Activated T-helper 1 cell treated with anti-CD3 and anti-CD28 coated beads, Interleukin-12 subunit alpha, Interleukin-12 subunit beta, Interleukin-2, Interleukin-4 antibody, amounts not matched to agents 30 ng/mL and 10 ng/mL and 1 ng/mL, durations not matched to agents 14 hours and 24 hours and 36 hours (primary cell): ENCODE measurements around the gene ABCE1. TPM values are rescaled to one million over a fixed set of nuclear protein-coding genes. Genes with fewer than 3 reads are reported as not detected.

ENCODE experiments used
- DNase-seq: peaks from one replicate; pipeline ENCODE4 v3.0.0; 2021; ENCODE audit warnings: low spot score
- H3K27ac Mint-ChIP-seq: one replicate; pipeline ENCODE4 v1.8.0; 2021; ENCODE audit warnings: mild to moderate bottlenecking, mixed read lengths
- H3K27me3 Mint-ChIP-seq: one replicate; pipeline ENCODE4 v1.8.0; 2022; ENCODE audit warnings: mild to moderate bottlenecking, moderate library complexity, mixed read lengths; ENCODE audit not compliant: insufficient read depth
- H3K36me3 Mint-ChIP-seq: one replicate; pipeline ENCODE4 v1.8.0; 2021; ENCODE audit warnings: low read depth, mixed read lengths
- H3K4me1 Mint-ChIP-seq: one replicate; pipeline ENCODE4 v1.8.0; 2021; ENCODE audit warnings: low read depth, mixed read lengths
- H3K4me3 Mint-ChIP-seq: one replicate; pipeline ENCODE4 v1.8.0; 2021; ENCODE audit warnings: mild to moderate bottlenecking, moderate library complexity, mixed read lengths
- H3K9me3 Mint-ChIP-seq: one replicate; pipeline ENCODE4 v1.8.0; 2021; ENCODE audit warnings: mixed read lengths
- intact Hi-C: fragments of 100-400 bp; cut with micrococcal nuclease; formaldehyde crosslinking; loops from one replicate; pipeline ENCODE4 v1.15.1; 2024
- total RNA-seq: library from RNA; stranded (reverse); gene quantifications from 2 replicates; pipeline ENCODE4 v1.2.3, GENCODE V29; 2022

Gene ABCE1
- total RNA-seq, 1 donor from 2014 or later = 155 TPM

DNA sequence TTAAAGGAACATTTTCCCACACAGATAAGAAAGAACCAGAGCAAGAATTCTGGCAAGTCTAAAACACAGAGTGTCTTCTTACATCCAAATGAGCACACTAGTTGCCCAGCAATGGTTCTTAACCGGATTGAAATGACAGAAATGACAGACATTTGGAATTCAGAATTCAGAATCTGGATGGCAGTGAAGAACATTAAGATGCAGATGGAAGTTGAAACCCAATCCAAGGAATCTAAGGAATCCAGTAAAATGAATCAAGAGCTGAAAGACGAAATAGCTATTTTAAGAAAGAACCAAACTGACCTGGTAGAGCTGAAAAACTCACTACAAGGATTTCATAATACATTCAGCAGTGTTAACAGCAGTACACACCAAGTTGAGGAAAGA is 21.6 kb upstream of the ABCE1 start:
- Mint-ChIP-seq H3K4me1 (peaks cover 38% of the 10 kb centered on the region), H3K27ac (peak overlapping the region; percentile 70), H3K4me3 (peak overlapping the region; percentile 41), H3K9me3 (peaks cover 17% of the 10 kb centered on the region), H3K36me3 (peaks cover 36% of the 10 kb centered on the region), H3K27me3 (no peaks in the 10 kb centered on the region)
- intact Hi-C loops = no loop called here
- DNase-seq = no peak

- H3K27me3 Mint-ChIP-seq = no peaks in the 10 kb centered on the region
- DNase-seq = no peak
- H3K4me3 Mint-ChIP-seq = no peak overlapping the region
- H3K27ac Mint-ChIP-seq = no peak overlapping the region
- peaks cover 17% of the 10 kb centered on the region for H3K9me3 Mint-ChIP-seq
- H3K4me1 Mint-ChIP-seq = peaks cover 25% of the 10 kb centered on the region
- H3K36me3 Mint-ChIP-seq = peaks cover 43% of the 10 kb centered on the region
- intact Hi-C loops = no loop called here
Measured at GRCh38 chr4:145081756-145082155, 16.4 kb upstream of the ABCE1 start.

- Mint-ChIP-seq H3K36me3 (peaks cover 35% of the 10 kb centered on the region), H3K9me3 (no peaks in the 10 kb centered on the region), H3K4me1 (peaks cover 23% of the 10 kb centered on the region), H3K27ac (no peak overlapping the region), H3K4me3 (no peak overlapping the region), H3K27me3 (no peaks in the 10 kb centered on the region)
- DNase-seq = no peak
- intact Hi-C loops = no loop called here
Measured at GRCh38 chr4:145083891-145084605, 14.1 kb upstream of the ABCE1 start.

DNA sequence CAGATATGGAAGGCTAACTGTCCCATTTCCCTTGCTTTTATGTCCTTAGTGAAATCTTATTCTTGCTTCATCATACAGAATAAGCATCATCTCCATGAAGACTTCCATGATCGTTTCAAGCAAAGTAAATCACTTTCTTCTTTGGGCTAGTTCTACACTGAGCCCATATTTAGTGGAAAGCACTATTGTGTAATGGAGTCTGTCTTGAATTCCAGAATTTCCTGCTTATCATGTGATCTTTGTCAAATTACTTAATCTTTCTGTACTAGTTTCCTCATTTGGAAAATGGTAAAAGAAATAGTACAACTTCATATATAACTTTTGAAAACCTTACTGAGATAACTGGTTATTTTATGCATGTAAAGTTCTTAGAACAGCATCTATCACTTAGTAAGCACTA is 7.7 kb upstream of the ABCE1 start:
- H3K27me3 Mint-ChIP-seq = no peaks in the 10 kb centered on the region
- intact Hi-C loops = loop anchor here (10.0 kb wide), 1 partner anchor 1364 kb away; no protein-coding TSS in a partner anchor
- H3K27ac Mint-ChIP-seq = no peak overlapping the region
- peaks cover 59% of the 10 kb centered on the region for H3K36me3 Mint-ChIP-seq
- H3K4me3 Mint-ChIP-seq = no peak overlapping the region
- peaks cover 27% of the 10 kb centered on the region for H3K4me1 Mint-ChIP-seq
- no peak for DNase-seq
- peaks cover 19% of the 10 kb centered on the region for H3K9me3 Mint-ChIP-seq

DNA sequence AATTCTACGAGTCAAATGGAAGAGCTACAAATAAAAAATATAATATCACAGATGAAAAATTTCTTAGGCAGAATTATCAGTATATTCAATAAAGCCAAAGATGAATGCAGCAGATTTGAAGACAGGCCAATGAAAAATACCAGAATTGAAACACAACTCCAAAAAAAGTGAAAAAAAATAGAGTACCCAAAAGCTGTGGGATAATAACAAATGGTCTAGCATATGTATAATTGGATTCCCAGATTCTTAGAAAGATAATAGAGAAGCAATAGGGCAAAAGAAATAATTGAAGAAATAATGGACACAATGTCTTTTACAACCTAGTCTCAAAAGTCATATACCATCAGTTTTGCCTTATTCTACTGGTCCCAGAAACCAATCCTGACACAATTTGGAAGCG is 4.5 kb upstream of the ABCE1 start:
- H3K4me3 Mint-ChIP-seq = no peak overlapping the region
- H3K36me3 Mint-ChIP-seq = peaks cover 49% of the 10 kb centered on the region
- no peaks in the 10 kb centered on the region for H3K27me3 Mint-ChIP-seq
- H3K27ac Mint-ChIP-seq = no peak overlapping the region
- peaks cover 19% of the 10 kb centered on the region for H3K9me3 Mint-ChIP-seq
- intact Hi-C loops = loop anchor here (10.0 kb wide), 1 partner anchor 1361 kb away; no protein-coding TSS in a partner anchor
- peaks cover 30% of the 10 kb centered on the region for H3K4me1 Mint-ChIP-seq
- no peak for DNase-seq

GRCh38 chr4:145097331-145097820 is 735 bp upstream of the ABCE1 start:
- Mint-ChIP-seq H3K27ac (peak overlapping the region; percentile 100), H3K4me3 (peak overlapping the region; percentile 92), H3K4me1 (peaks cover 27% of the 10 kb centered on the region), H3K9me3 (peaks cover 19% of the 10 kb centered on the region), H3K27me3 (no peaks in the 10 kb centered on the region), H3K36me3 (peaks cover 41% of the 10 kb centered on the region)
- intact Hi-C loops = loop anchor here (1.0 to 10.0 kb wide), 3 partner anchors 923 to 1910 kb away; no protein-coding TSS in a partner anchor
- no peak for DNase-seq

GRCh38 chr4:145098675-145099037 is 545 bp downstream of the ABCE1 start:
- peak; percentile 37 for DNase-seq
- intact Hi-C loops = loop anchor here (1.0 to 10.0 kb wide), 13 partner anchors 14 to 1911 kb away; partner anchors contain the start of genes OTUD4 and SMARCA5
- Mint-ChIP-seq H3K4me1 (peaks cover 27% of the 10 kb centered on the region), H3K27ac (peak overlapping the region; percentile 100), H3K4me3 (peak overlapping the region; percentile 92), H3K27me3 (no peaks in the 10 kb centered on the region), H3K9me3 (peaks cover 13% of the 10 kb centered on the region), H3K36me3 (peaks cover 28% of the 10 kb centered on the region)

DNA sequence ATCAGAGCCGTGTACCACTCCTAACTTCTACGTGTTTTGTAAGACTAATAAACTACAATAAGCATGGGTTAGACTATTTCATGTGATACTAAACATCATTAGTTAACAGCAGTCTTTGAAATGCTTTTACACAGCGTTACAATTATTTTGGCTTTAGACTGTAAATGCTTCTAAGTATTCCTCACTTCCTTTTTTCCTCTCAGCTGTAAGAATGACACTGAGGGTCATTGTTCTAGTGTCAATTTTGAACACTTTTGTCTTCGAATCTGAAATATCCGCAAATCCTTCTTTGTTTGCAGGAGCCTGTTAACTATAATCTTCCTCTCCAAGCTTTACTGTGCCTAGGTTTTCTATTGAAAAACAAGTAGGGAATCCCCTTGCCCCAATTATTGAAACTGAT is 1.5 kb downstream of the ABCE1 start:
- Mint-ChIP-seq H3K4me3 (peak overlapping the region; percentile 92), H3K4me1 (peaks cover 27% of the 10 kb centered on the region), H3K36me3 (peaks cover 20% of the 10 kb centered on the region), H3K27me3 (no peaks in the 10 kb centered on the region), H3K9me3 (peaks cover 3% of the 10 kb centered on the region), H3K27ac (peak overlapping the region; percentile 82)
- intact Hi-C loops = loop anchor here (2.0 to 10.0 kb wide), 5 partner anchors 13 to 1912 kb away; no protein-coding TSS in a partner anchor
- DNase-seq = no peak

DNA sequence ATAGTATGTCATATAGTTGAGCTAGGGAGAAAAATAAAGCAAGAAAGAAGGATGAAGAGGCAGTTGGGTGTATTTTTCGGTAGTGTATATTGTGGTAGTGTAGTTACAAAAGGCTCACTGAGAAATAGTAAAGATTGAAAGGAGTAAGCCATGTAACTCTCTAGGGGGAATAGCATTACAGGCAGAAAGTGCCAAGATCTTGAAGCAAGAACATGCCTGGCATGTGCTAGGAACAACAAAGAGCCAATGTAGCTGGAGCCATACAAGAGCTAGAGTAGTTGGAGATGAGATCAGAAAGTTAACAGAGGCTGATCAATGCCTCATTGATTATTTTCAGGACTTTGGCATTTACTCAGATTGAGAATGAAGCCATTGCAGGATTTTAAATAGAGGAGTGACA is 3.0 kb downstream of the ABCE1 start:
- H3K27me3 Mint-ChIP-seq = no peaks in the 10 kb centered on the region
- H3K36me3 Mint-ChIP-seq = peaks cover 16% of the 10 kb centered on the region
- no peak overlapping the region for H3K4me3 Mint-ChIP-seq
- H3K9me3 Mint-ChIP-seq = no peaks in the 10 kb centered on the region
- intact Hi-C loops = no loop called here
- H3K4me1 Mint-ChIP-seq = peaks cover 20% of the 10 kb centered on the region
- DNase-seq = no peak
- no peak overlapping the region for H3K27ac Mint-ChIP-seq

DNA sequence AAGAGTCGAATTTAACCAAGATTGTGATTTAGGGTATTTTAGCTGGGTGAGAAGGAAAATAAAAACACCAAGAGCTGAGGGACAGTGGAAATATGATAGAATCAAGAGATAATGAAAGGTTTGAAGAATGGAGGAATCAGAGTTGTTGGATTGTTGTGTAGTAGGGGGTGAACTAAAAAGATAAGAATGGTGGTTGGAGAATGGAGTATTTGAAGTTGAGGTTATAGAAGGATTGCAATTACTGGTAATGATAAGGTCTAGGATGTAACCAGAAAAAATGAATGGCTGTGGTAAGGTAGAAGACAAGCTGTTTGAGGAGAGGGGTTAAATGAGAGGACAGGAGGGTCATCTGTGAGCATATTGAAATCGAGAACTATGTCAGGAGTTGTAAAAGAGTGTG is 4.5 kb downstream of the ABCE1 start:
- Mint-ChIP-seq H3K4me3 (no peak overlapping the region), H3K36me3 (peaks cover 19% of the 10 kb centered on the region), H3K27me3 (no peaks in the 10 kb centered on the region), H3K4me1 (peaks cover 16% of the 10 kb centered on the region), H3K9me3 (no peaks in the 10 kb centered on the region), H3K27ac (no peak overlapping the region)
- no peak for DNase-seq
- intact Hi-C loops = no loop called here

GRCh38 chr4:145103496-145103895 is 5.4 kb downstream of the ABCE1 start:
- DNase-seq = no peak
- Mint-ChIP-seq H3K36me3 (peaks cover 21% of the 10 kb centered on the region), H3K27me3 (no peaks in the 10 kb centered on the region), H3K9me3 (no peaks in the 10 kb centered on the region), H3K4me1 (peaks cover 16% of the 10 kb centered on the region), H3K4me3 (no peak overlapping the region), H3K27ac (no peak overlapping the region)
- intact Hi-C loops = no loop called here

DNA sequence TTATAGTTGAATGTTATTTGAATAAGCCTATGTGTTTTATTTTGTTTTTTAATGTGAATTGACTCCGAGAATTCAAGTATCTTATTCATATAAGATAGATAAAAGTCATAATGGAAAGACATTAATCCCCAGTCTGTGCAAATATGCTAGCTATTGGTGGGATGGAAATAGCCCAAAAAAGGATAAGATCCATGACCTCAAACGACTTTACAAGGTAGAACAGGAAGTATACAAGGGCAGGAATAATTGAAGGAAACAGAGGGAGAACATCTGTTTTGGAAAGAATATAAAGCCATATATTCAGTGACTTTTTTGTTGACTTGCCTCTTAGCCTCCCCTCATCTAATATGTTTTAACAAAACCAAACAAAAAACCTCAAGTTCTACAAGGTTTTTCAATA is 9.0 kb downstream of the ABCE1 start:
- intact Hi-C loops = no loop called here
- no peaks in the 10 kb centered on the region for H3K27me3 Mint-ChIP-seq
- H3K9me3 Mint-ChIP-seq = no peaks in the 10 kb centered on the region
- no peak overlapping the region for H3K4me3 Mint-ChIP-seq
- peak overlapping the region; percentile 32 for H3K27ac Mint-ChIP-seq
- DNase-seq = no peak
- H3K36me3 Mint-ChIP-seq = peaks cover 35% of the 10 kb centered on the region
- H3K4me1 Mint-ChIP-seq = peaks cover 11% of the 10 kb centered on the region

DNA sequence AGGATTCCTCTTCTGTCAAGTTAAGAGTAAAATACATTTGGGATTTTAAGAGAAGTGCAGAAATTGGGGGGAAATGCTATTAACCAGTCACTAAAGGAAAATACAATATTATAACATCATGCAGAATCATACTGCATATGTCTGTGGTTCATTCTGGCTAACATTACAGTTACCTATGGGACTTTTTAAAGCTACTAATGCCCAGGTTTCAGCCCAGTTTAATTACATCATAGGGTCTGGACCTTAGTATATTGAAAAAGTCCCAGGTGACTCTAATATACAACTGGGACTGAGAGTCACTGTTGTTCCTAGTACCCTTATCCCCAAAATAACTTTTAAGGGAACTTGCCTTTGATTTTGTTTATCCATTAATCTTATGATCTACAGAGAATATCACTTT is 10.0 kb downstream of the ABCE1 start:
- no peak overlapping the region for H3K4me3 Mint-ChIP-seq
- peaks cover 43% of the 10 kb centered on the region for H3K36me3 Mint-ChIP-seq
- no peak overlapping the region for H3K27ac Mint-ChIP-seq

More for the DNA sequence above, 10.0 kb downstream of the ABCE1 start:
- intact Hi-C loops = loop anchor here (1.0 to 2.0 kb wide), 2 partner anchors 10 to 17 kb away; no protein-coding TSS in a partner anchor
- Mint-ChIP-seq H3K4me1 (peaks cover 11% of the 10 kb centered on the region), H3K27me3 (no peaks in the 10 kb centered on the region), H3K9me3 (no peaks in the 10 kb centered on the region)
- no peak for DNase-seq
